ENCODE results near the gene VENTX.
"Not testable (repeated sequence)": the region's sequence is repeated elsewhere in the genome, so short reads cannot be mapped to it uniquely, and the experiment has no call there.

Gene VENTX

DNA sequence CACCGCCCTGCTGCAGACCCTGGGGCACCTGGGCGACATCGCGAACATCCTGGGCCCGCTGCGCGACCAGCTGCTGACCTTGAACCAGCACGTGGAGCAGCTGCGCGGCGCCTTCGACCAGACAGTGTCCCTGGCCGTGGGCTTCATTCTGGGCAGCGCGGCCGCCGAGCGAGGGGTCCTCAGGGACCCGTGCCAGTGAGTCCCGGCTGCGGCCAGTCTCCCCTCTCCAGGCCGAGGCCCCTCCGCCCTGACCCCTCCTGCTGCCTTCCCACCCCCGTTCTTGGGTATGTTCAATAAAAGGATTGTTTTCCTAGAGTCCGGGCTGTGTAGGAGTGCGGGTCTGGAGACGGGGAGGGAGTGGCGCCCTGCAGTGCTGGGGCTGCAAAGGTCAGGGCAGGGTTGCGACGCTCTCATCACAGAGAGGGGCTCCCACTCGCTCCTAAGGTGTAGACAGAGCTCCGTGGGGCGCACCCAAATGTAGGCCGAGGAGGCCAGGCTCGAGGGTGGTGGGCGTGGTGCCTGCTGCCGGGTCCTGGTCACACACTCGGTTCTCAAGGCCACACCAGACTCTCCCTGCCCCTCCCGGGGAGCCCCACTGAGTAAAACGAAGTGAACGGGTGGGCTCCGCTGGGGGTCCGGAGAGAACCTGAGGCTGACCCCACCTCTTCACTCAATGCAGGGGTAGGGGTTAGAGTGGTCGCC lies 6.3 kb upstream of the VENTX start:
- Histone ChIP-seq H3K27me3 (replicated peaks; ENCODE audit: control insufficient read depth, insufficient read depth, low read length) (peaks cover 3% of the 10 kb centered on the region; the same call in 1 of the 2 replicates), H3K36me3 (ENCODE audit: control insufficient read depth, insufficient read depth, low read length) (no peaks in the 10 kb centered on the region), H3K4me3 (replicated peaks; ENCODE audit: low read depth, low read length) (no peak overlapping the region)
- TF ChIP-seq, protein P1, sequence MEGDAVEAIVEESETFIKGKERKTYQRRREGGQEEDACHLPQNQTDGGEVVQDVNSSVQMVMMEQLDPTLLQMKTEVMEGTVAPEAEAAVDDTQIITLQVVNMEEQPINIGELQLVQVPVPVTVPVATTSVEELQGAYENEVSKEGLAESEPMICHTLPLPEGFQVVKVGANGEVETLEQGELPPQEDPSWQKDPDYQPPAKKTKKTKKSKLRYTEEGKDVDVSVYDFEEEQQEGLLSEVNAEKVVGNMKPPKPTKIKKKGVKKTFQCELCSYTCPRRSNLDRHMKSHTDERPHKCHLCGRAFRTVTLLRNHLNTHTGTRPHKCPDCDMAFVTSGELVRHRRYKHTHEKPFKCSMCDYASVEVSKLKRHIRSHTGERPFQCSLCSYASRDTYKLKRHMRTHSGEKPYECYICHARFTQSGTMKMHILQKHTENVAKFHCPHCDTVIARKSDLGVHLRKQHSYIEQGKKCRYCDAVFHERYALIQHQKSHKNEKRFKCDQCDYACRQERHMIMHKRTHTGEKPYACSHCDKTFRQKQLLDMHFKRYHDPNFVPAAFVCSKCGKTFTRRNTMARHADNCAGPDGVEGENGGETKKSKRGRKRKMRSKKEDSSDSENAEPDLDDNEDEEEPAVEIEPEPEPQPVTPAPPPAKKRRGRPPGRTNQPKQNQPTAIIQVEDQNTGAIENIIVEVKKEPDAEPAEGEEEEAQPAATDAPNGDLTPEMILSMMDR (IDR thresholded peaks at IDR 0.05; ENCODE audit: insufficient read depth, low read length, poor library complexity, severe bottlenecking), result no peak
- DNase-seq (ENCODE audit: extremely low read depth, insufficient read length), result no peak

DNA sequence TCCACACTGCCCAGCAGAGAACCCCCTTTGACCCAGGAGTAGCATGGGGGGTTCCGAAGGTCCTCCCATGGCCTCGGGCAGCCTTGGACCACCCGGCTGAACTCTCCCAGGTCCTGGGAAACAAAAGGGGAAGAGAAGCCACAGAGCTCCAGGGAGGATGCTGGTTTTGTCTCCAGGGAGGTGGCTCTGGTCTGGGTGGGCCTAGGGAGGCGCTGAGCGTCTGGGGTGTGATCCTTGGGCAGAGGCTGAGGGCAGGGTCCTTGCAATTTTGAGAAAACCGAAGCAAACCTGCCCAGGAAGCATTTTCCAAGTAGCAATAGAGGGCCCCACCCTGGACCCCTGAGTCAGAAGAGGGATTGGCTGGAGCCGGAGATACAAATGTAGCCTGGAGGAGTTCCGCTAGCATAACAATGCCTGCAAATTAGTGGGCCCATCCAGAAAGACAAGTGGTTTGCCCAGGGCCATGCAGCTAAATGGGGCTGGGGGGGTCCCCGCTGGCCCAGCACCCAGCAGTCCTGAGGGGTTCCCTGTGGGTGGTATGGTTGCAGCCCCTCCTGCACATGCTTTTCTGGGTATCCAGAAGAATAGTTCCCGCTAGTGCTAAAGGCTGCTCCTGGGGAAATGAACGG lies 5.6 kb upstream of the VENTX start:
- Histone ChIP-seq H3K27me3 (replicated peaks; ENCODE audit: control insufficient read depth, insufficient read depth, low read length) (peaks cover 3% of the 10 kb centered on the region; the same call in 1 of the 2 replicates), H3K4me3 (replicated peaks; ENCODE audit: low read depth, low read length) (no peak overlapping the region), H3K36me3 (ENCODE audit: control insufficient read depth, insufficient read depth, low read length) (no peaks in the 10 kb centered on the region)
- no peak for DNase-seq (ENCODE audit: extremely low read depth, insufficient read length)
- TF ChIP-seq, protein P1 (IDR thresholded peaks at IDR 0.05; ENCODE audit: insufficient read depth, low read length, poor library complexity, severe bottlenecking), result no peak

DNA sequence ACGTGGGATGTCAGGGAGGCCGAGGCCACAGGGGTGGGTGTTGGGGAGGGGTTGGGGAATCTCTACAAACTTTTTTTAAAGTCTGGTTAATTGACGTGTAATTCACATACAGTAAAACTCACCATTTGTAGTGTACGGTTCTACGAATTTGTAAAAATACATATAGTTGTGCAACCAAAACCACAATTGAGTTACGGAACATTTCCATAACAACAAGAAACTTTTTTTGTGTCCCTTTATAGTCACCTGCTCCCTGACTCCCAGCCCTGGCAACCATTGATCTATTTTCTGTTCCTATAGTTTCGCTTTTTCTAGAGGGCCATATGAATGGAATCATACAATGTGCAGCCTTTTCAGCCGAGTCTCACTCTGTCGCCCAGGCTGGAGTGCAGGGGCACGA lies 2.9 kb upstream of the VENTX start:
- not testable (repeated sequence) for H3K27me3 ChIP-seq (replicated peaks; ENCODE audit: control insufficient read depth, insufficient read depth, low read length); H3K36me3 ChIP-seq (ENCODE audit: control insufficient read depth, insufficient read depth, low read length); DNase-seq (ENCODE audit: extremely low read depth, insufficient read length); H3K4me3 ChIP-seq (replicated peaks; ENCODE audit: low read depth, low read length)

DNA sequence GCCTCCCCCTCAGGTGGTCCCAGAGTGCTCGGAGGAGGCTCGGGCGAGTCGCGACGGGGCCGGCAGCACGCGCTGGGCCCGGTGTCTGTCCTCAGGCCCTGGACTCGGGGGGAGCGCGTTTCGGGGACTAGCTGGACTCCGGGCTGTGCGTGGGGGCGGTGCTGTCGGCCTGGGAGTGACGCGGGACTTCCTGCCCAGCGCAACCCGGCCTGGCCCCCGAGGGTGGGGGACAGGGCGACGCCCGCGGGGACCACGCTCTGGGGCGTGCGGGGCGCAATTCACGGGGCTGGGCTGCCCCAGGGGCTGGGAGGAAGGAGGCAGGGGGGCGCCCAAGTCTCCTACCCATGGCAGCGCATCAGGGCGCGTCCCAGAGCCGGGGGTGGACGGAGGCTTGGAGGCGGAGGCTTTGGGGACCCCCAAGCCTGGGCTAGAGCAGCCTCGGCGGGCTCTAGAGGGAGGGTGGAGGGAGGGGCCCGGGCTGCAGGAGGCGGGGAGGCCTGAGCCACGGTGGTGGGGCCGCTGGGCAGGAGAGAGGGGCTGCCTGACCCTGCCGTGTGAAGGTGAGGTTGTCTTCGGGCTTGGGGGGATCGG lies 2.3 kb upstream of the VENTX start:
- Histone ChIP-seq H3K36me3 (ENCODE audit: control insufficient read depth, insufficient read depth, low read length) (no peaks in the 10 kb centered on the region), H3K4me3 (replicated peaks; ENCODE audit: low read depth, low read length) (no peak overlapping the region), H3K27me3 (replicated peaks; ENCODE audit: control insufficient read depth, insufficient read depth, low read length) (no peaks in the 10 kb centered on the region; the same call in 1 of the 2 replicates)
- DNase-seq (ENCODE audit: extremely low read depth, insufficient read length), result no peak
- TF ChIP-seq, protein P1 (IDR thresholded peaks at IDR 0.05; ENCODE audit: insufficient read depth, low read length, poor library complexity, severe bottlenecking), result no peak

DNA sequence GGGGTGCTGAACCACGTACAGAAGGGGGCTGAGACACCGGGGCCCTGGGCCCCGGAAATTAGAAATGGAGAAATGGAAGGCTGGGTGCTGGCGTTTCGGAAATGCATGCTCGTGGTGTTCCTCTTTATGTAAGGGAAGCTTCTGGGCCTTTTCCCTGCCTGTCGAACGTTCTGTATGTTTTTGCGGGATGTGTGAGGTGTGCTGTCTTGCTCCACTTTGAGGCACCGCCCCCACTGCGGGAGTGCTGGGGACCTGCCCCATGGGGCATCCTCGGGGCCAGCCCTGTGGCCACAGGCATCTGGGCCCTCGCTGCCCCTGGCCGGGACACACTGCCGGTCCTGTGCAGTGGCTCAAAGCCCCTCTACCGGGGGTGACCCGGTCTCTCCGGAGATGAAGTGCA lies 1.7 kb upstream of the VENTX start:
- Histone ChIP-seq H3K36me3 (ENCODE audit: control insufficient read depth, insufficient read depth, low read length) (no peaks in the 10 kb centered on the region), H3K27me3 (replicated peaks; ENCODE audit: control insufficient read depth, insufficient read depth, low read length) (no peaks in the 10 kb centered on the region; the same call in 1 of the 2 replicates), H3K4me3 (replicated peaks; ENCODE audit: low read depth, low read length) (no peak overlapping the region)
- DNase-seq (ENCODE audit: extremely low read depth, insufficient read length), result no peak
- TF ChIP-seq, protein P1 (IDR thresholded peaks at IDR 0.05; ENCODE audit: insufficient read depth, low read length, poor library complexity, severe bottlenecking), result no peak

All from GM06990 (cell line).